Breast epithelium (tissue), 3 donors: ENCODE measurements around the gene ZNF525.
A peak's percentile ranks its signal among the peaks of the same experiment; 100 is the strongest.

Experiments used
- POLR2AphosphoS5 ChIP-seq, 3 donors: sonication (generic); formaldehyde crosslinking; IDR thresholded peaks; one replicate each; pipeline ENCODE4 v1.6.1; 2017; ENCODE audit warnings: antibody characterized with exemption in 3 of 3
- TF ChIP-seq, protein P1 (sequence below), 3 donors: fragments of 450-650 bp; IDR thresholded peaks; one replicate each; pipeline ENCODE4 v1.5.1; 2016 to 2017; ENCODE audit warnings: antibody characterized with exemption in 3 of 3, mild to moderate bottlenecking in 3 of 3, moderate library complexity in 3 of 3

DNA sequence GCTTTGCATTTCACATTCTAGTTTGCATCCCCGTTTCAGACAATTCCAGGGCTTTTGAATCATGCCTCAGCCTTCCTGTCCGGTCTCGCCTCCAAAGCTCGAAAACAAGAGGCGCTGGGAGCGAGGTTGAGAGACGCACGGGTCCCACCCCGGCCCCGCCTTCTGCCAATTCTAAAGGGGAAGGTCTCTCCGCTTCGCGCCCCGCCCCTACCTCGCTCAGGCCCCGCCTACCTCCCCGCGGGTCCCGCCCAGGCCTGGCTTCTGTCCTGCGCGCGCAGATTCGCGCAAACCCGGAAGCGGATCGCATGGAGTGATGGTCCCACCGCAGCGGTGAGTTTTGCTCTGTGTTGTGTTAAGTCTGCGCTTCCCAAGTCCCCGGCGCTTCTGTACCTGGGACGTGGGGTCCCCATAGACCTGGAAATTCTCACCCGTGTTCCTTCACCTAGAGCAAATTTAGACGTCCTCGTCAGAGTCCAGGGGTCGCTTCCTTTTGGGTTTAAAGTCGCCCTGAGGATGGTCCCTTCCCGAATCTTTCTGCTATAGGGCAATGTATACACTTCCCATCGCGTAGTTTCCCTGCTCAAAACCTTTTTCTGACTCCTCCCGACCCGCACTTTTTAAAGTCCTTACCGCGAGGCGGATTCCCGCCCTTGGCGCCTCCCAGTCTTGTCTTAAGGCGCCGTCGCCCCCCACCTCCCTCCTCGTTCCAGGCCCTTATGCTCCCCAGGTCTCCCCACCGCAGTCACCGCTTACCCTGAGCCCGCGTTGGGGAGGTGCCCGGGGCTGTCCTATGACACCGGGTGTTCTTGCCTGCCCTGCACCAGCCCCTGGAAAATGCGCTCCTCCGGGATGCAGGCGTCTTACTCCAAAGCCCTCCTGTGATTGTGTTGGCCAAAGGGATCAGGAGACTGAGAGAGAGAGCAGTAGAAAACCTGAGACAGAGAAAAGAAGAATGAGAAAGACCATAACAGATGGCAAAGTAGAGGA is 31.7 kb upstream of the ZNF525 start, which contains the start of gene ZNF845:
- TF ChIP-seq, protein P1, sequence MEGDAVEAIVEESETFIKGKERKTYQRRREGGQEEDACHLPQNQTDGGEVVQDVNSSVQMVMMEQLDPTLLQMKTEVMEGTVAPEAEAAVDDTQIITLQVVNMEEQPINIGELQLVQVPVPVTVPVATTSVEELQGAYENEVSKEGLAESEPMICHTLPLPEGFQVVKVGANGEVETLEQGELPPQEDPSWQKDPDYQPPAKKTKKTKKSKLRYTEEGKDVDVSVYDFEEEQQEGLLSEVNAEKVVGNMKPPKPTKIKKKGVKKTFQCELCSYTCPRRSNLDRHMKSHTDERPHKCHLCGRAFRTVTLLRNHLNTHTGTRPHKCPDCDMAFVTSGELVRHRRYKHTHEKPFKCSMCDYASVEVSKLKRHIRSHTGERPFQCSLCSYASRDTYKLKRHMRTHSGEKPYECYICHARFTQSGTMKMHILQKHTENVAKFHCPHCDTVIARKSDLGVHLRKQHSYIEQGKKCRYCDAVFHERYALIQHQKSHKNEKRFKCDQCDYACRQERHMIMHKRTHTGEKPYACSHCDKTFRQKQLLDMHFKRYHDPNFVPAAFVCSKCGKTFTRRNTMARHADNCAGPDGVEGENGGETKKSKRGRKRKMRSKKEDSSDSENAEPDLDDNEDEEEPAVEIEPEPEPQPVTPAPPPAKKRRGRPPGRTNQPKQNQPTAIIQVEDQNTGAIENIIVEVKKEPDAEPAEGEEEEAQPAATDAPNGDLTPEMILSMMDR (IDR thresholded peaks at IDR 0.05), result no peak
- peak; percentile 33 to 72 (median 58) for TF ChIP-seq POLR2AphosphoS5 (IDR thresholded peaks at IDR 0.05)
